H9 (cell line): ENCODE measurements around the gene MMRN2. TPM values are rescaled to one million over a fixed set of nuclear protein-coding genes. Genes with fewer than 3 reads are reported as not detected.
A peak's percentile ranks its signal among the peaks of the same experiment; 100 is the strongest.

Source experiments
- DNase-seq: peaks from one replicate; pipeline ENCODE4 v3.0.0-alpha.2; 2017
- H2AFZ ChIP-seq: one replicate; pipeline ENCODE4 v1.6.1; 2013; ENCODE audit warnings: mild to moderate bottlenecking, low read length, control low read depth, moderate library complexity
- H2AK5ac ChIP-seq: 2 replicates; pipeline ENCODE4 v1.6.1; 2013; ENCODE audit warnings: low read length, control low read depth, mixed read lengths; ENCODE audit not compliant: insufficient read length
- H2BK120ac ChIP-seq: one replicate; pipeline ENCODE4 v1.6.1; 2013; ENCODE audit warnings: low read depth, mild to moderate bottlenecking, low read length, control low read depth, inconsistent platforms; ENCODE audit not compliant: poor library complexity, severe bottlenecking
- H2BK12ac ChIP-seq: 2 replicates; pipeline ENCODE4 v1.6.1; 2013; ENCODE audit warnings: low read length, control low read depth, mixed read lengths, low read depth; ENCODE audit not compliant: insufficient read length
- H2BK15ac ChIP-seq: 2 replicates; pipeline ENCODE4 v1.6.1; 2013; ENCODE audit warnings: low read depth, low read length, control low read depth
- H2BK20ac ChIP-seq: one replicate; pipeline ENCODE4 v1.6.1; 2013; ENCODE audit warnings: low read depth, mild to moderate bottlenecking, low read length, control low read depth, inconsistent platforms; ENCODE audit not compliant: poor library complexity, severe bottlenecking
- H2BK5ac ChIP-seq: 2 replicates; pipeline ENCODE4 v1.6.1; 2013; ENCODE audit warnings: low read length, control low read depth, mixed read lengths; ENCODE audit not compliant: insufficient read length
- H3K14ac ChIP-seq: 2 replicates; pipeline ENCODE4 v1.6.1; 2013; ENCODE audit warnings: low read length, control low read depth; ENCODE audit not compliant: insufficient read depth
- H3K18ac ChIP-seq: 2 replicates; pipeline ENCODE4 v1.6.1; 2013; ENCODE audit warnings: low read depth, mild to moderate bottlenecking, mixed read lengths, low read length, control low read depth; ENCODE audit not compliant: insufficient read length
- H3K23ac ChIP-seq: 2 replicates; pipeline ENCODE4 v1.6.1; 2013; ENCODE audit warnings: low read length, control low read depth, mixed read lengths, low read depth; ENCODE audit not compliant: insufficient read length
- H3K23me2 ChIP-seq: 2 replicates; pipeline ENCODE4 v1.6.1; 2013; ENCODE audit warnings: low read depth, mild to moderate bottlenecking, mixed read lengths, low read length, control low read depth; ENCODE audit not compliant: insufficient read length, poor library complexity, severe bottlenecking
- H3K27ac ChIP-seq: 2 replicates; pipeline ENCODE4 v1.5.1; 2013; ENCODE audit warnings: low read length, control low read depth, mixed read lengths, low read depth; ENCODE audit not compliant: insufficient read length
- H3K27me3 ChIP-seq: 2 replicates; pipeline ENCODE4 v1.6.1; 2013; ENCODE audit warnings: low read length, control low read depth, inconsistent platforms; ENCODE audit not compliant: insufficient read depth
- H3K4ac ChIP-seq: 2 replicates; pipeline ENCODE4 v1.6.1; 2013; ENCODE audit warnings: low read depth, mild to moderate bottlenecking, control low read depth, inconsistent platforms, low read length, moderate library complexity
- H3K4me1 ChIP-seq: 2 replicates; pipeline ENCODE4 v1.6.1; 2013; ENCODE audit warnings: low read length, control low read depth, inconsistent platforms; ENCODE audit not compliant: insufficient read depth
- H3K4me2 ChIP-seq: 2 replicates; pipeline ENCODE4 v1.6.1; 2013; ENCODE audit warnings: low read length, control low read depth, mixed read lengths; ENCODE audit not compliant: insufficient read length, insufficient read depth
- H3K56ac ChIP-seq: 2 replicates; pipeline ENCODE4 v1.6.1; 2013; ENCODE audit warnings: low read depth, mild to moderate bottlenecking, mixed read lengths, low read length, control low read depth; ENCODE audit not compliant: insufficient read length
- H3K79me1 ChIP-seq: 2 replicates; pipeline ENCODE4 v1.6.1; 2013; ENCODE audit warnings: low read depth, mild to moderate bottlenecking, moderate library complexity, low read length, control low read depth, inconsistent platforms; ENCODE audit not compliant: insufficient read depth, poor library complexity, severe bottlenecking
- H3K79me2 ChIP-seq: 2 replicates; pipeline ENCODE4 v1.6.1; 2013; ENCODE audit warnings: low read length, control low read depth, inconsistent platforms; ENCODE audit not compliant: insufficient read depth
- H3K9ac ChIP-seq: 2 replicates; pipeline ENCODE4 v1.6.1; 2013; ENCODE audit warnings: low read length, control low read depth, mixed read lengths; ENCODE audit not compliant: insufficient read length; ENCODE audit errors: extremely low read depth
- H3K9me3 ChIP-seq: one replicate; pipeline ENCODE4 v1.6.1; 2013; ENCODE audit warnings: low read depth, low read length, inconsistent platforms; ENCODE audit not compliant: control insufficient read depth
- H3T11ph ChIP-seq: one replicate; pipeline ENCODE4 v1.6.1; 2013; ENCODE audit warnings: mild to moderate bottlenecking, low read length, control low read depth, inconsistent platforms
- H4K20me1 ChIP-seq: one replicate; pipeline ENCODE4 v1.6.1; 2013; ENCODE audit not compliant: control insufficient read depth, insufficient read length, insufficient read depth
- H4K5ac ChIP-seq: 2 replicates; pipeline ENCODE4 v1.6.1; 2013; ENCODE audit warnings: low read depth, mild to moderate bottlenecking, mixed read lengths, low read length, control low read depth; ENCODE audit not compliant: insufficient read length
- H4K8ac ChIP-seq: replicated peaks from 2 replicates; pipeline ENCODE4 v1.6.1; 2013; ENCODE audit warnings: low read length, control low read depth, mixed read lengths, low read depth; ENCODE audit not compliant: insufficient read length
- H4K91ac ChIP-seq: 2 replicates; pipeline ENCODE4 v1.6.1; 2013; ENCODE audit warnings: low read depth, mild to moderate bottlenecking, moderate library complexity, mixed read lengths, low read length, control low read depth; ENCODE audit not compliant: insufficient read length
- H3K27ac Mint-ChIP-seq, 3 experiments: 2 replicates in 2 of 3; 3 replicates in 1 of 3; pipeline ENCODE4 v1.8.0; 2020 to 2021; ENCODE audit warnings: mixed read lengths in 3 of 3, mild to moderate bottlenecking in 1 of 3, moderate library complexity in 1 of 3
- H3K27me3 Mint-ChIP-seq: 2 replicates; pipeline ENCODE4 v1.8.0; 2021; ENCODE audit warnings: low read depth, mild to moderate bottlenecking, moderate library complexity, mixed read lengths
- H3K36me3 Mint-ChIP-seq, 3 experiments: 2 replicates in 2 of 3; 3 replicates in 1 of 3; pipeline ENCODE4 v1.8.0; 2020 to 2021; ENCODE audit warnings: low read depth in 3 of 3, mixed read lengths in 3 of 3; ENCODE audit not compliant: insufficient read depth in 1 of 3
- H3K4me1 Mint-ChIP-seq, 2 experiments: 2 replicates each; pipeline ENCODE4 v1.8.0; 2020; ENCODE audit warnings: mixed read lengths in 2 of 2
- H3K4me3 Mint-ChIP-seq, 2 experiments: 2 replicates in 1 of 2; 3 replicates in 1 of 2; pipeline ENCODE4 v1.8.0; 2020 to 2021; ENCODE audit warnings: mild to moderate bottlenecking in 2 of 2, mixed read lengths in 2 of 2, moderate library complexity in 1 of 2
- H3K9me3 Mint-ChIP-seq, 2 experiments: 2 replicates in 1 of 2; 3 replicates in 1 of 2; pipeline ENCODE4 v1.8.0; 2020; ENCODE audit warnings: mild to moderate bottlenecking in 2 of 2, mixed read lengths in 2 of 2, moderate library complexity in 1 of 2
- CTCF ChIP-seq: fragments of 200-600 bp; sonication (generic); conservative IDR thresholded peaks from 3 replicates; pipeline ENCODE4 v1.8.0; 2021; ENCODE audit warnings: antibody characterized with exemption, mild to moderate bottlenecking
- WGBS: extraction: QIAGEN DNeasy Blood & Tissue Kit; methylation state at CpG from one replicate; pipeline ENCODE4 v1.1.7; 2013; ENCODE audit warnings: missing lambda C conversion rate, low lambda C conversion rate, mixed read lengths; ENCODE audit not compliant: insufficient read length; ENCODE audit errors: extremely low coverage; 5-methylcytosine and 5-hydroxymethylcytosine counted together
- total RNA-seq: library from RNA; stranded (reverse); gene quantifications from 2 replicates; pipeline ENCODE4 v1.2.1, GENCODE V29; 2021

The MMRN2 gene
- total RNA-seq, 1 experiment from 2014 or later = 1.0 TPM

GRCh38 chr10:86958116-86958900, 893 bp upstream of the MMRN2 start, which contains the start of gene SNCG:
Gene SNCG (plus strand): TSS chr10:86958599. CDS start chr10:86958698, 99 bp downstream.
- Histone ChIP-seq H2BK15ac (no peak within 1 kb of the TSS), H4K91ac (no peak within 1 kb of the TSS), H3K14ac (peak within 1 kb of the TSS; percentile 54), H2AK5ac (no peak within 1 kb of the TSS), H3K79me1 (no peaks in the 10 kb centered on the region), H3K79me2 (no peaks in the 10 kb centered on the region), H3K4me1 (peaks cover 11% of the 10 kb centered on the region; the same call in 1 of the 2 replicates), H2BK120ac (no peak within 1 kb of the TSS), H3K4me2 (no peak within 1 kb of the TSS), H2BK5ac (no peak within 1 kb of the TSS), H3K4ac (no peak within 1 kb of the TSS), H3K18ac (peak within 1 kb of the TSS; percentile 44), H4K5ac (no peak within 1 kb of the TSS), H3K9ac (no peak within 1 kb of the TSS), H3K23me2 (no peaks in the 10 kb centered on the region), H3K9me3 (no peaks in the 10 kb centered on the region), H2AFZ (no peak within 1 kb of the TSS), H3K56ac (no peak within 1 kb of the TSS), H3K23ac (no peak within 1 kb of the TSS), H4K8ac (no peak within 1 kb of the TSS), H3T11ph (no peak within 1 kb of the TSS), H4K20me1 (no peaks in the 10 kb centered on the region), H3K27me3 (no peaks in the 10 kb centered on the region), H3K27ac (no peak within 1 kb of the TSS), H2BK20ac (no peak within 1 kb of the TSS), H2BK12ac (no peak within 1 kb of the TSS)
- peak; percentile 48 for DNase-seq
- no peak within 1 kb of the TSS; a peak in 2 of 5 replicates for H3K4me3 Mint-ChIP-seq
- H3K9me3 Mint-ChIP-seq = peaks cover 2 to 7% of the 10 kb centered on the region in 2 experiments
- no peaks in the 10 kb centered on the region; the same call in 1 of the 2 replicates for H3K27me3 Mint-ChIP-seq
- TF ChIP-seq CTCF = no peak
- no CpG with 5 or more reads among the region's 22 CpGs for WGBS
- peaks cover 0 to 7% (median 2%) of the 10 kb centered on the region in 3 experiments; a peak in 3 of 7 replicates for H3K36me3 Mint-ChIP-seq
- peak within 1 kb of the TSS; percentile 64 to 89 (median 76); a peak in 4 of 7 replicates for H3K27ac Mint-ChIP-seq
- H3K4me1 Mint-ChIP-seq = peaks cover 48 to 55% of the 10 kb centered on the region in 2 experiments
